Mucosa of stomach (tissue), 1 donor: Measurements from ENCODE around the gene ANKS3.

Experiments
- H3K27me3 ChIP-seq: one replicate; pipeline ENCODE4 v1.7.0; 2013; ENCODE audit warnings: mild to moderate bottlenecking, low read length; ENCODE audit not compliant: control insufficient read depth, insufficient read depth
- H3K36me3 ChIP-seq: one replicate; pipeline ENCODE4 v1.7.0; 2013; ENCODE audit warnings: low read length; ENCODE audit not compliant: control insufficient read depth, insufficient read depth
- H3K4me1 ChIP-seq: one replicate; pipeline ENCODE4 v1.7.0; 2013; ENCODE audit warnings: mild to moderate bottlenecking, low read length; ENCODE audit not compliant: control insufficient read depth, insufficient read depth
- H3K4me3 ChIP-seq: one replicate; pipeline ENCODE4 v1.7.0; 2013; ENCODE audit warnings: low read length
- H3K9ac ChIP-seq: one replicate; pipeline ENCODE4 v1.7.0; 2013; ENCODE audit warnings: mild to moderate bottlenecking, low read length, moderate library complexity
- H3K9me3 ChIP-seq: one replicate; pipeline ENCODE4 v1.7.0; 2013; ENCODE audit warnings: mild to moderate bottlenecking, low read length, moderate library complexity; ENCODE audit not compliant: control insufficient read depth
- donor health status: Pancreatic carcinoma.

Gene ANKS3

DNA sequence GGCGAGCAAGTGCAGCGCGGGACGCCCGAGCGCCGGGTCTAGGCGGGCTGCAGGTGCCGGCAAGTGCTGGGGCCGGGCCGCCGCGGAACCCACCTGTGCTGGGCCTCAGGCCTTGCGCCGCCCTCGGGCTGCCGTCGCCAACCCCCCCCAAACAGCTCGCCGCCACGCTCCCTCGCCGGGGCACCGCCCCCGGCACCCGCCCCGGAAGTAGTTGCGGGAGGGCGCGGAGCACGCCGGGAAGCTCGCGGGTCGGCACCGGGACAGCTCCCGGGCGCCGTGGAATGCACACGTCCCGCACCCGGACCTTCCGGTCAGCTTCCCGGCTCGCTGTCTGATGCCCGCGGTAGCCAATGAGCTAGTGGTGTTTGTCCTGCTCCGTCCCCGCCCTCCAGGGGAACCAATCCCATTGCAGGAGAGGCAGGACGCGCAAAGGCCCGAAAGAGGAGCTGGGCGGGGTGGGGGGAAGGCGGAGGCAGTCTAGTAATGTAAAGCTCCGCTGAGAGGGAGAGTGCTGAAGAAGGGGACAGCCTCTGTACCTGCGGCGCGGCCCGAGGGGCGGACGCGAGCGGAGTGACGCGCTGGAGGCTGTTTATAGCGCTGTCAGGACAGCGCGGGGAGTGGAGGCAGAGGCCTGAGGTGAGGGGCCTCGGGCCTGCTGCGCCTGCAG is at the start of gene ANKS3, which contains the start of gene DNAAF8:
Gene ANKS3, minus strand, starts transcription at position 209 of the 667 bp plus-strand sequence. CDS start 4,122 bp downstream, outside the sequence.
Gene DNAAF8, plus strand, starts transcription at position 475 of the 667 bp plus-strand sequence. CDS start 1,978 bp downstream, outside the sequence.
- H3K36me3 ChIP-seq: no peaks in the 10 kb centered on the region
- peaks cover 6% of the 10 kb centered on the region for H3K4me1 ChIP-seq
- no peaks in the 10 kb centered on the region for H3K27me3 ChIP-seq
- peak within 1 kb of the TSS; percentile 71 for H3K9ac ChIP-seq
- H3K4me3 ChIP-seq: peak within 1 kb of the TSS; percentile 98
- no peaks in the 10 kb centered on the region for H3K9me3 ChIP-seq

DNA sequence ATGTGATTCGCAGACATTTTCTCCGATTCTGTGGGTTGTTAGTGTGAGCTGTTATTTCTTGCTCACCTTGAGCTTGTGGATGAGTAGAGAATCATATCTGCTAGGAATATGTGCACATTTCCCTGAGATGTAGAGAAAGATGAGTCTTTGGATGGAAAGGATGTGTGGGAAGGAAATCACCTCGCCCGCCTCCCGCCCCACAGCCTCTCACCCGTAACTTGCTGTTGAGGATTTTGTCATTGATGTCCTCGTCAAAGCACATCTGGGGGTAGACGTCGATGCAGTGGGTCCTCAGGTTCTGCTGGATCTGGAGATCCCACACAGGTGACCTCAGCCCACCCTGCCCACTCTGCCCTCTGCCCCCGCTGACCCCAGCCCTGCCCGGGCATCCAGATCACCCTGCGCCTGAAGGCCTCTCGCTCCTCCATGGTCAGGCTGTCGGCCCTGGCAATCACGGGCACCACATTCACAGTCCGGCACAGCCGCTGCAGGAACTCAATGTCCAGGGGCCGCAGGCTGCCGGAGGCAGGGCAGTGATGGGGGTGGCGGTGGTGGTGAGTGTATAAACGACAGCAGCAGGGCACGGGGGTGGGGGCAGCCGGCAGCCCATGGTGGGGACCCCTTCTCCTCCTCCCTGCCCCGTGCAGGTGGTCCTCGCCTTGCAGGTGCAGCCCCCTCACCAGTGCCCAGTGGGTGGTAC is 49.3 kb upstream of the ANKS3 start:
- H3K9me3 ChIP-seq: no peaks in the 10 kb centered on the region

GRCh38 chr16:4780235-4780634 is 46.2 kb upstream of the ANKS3 start:
- H3K36me3 ChIP-seq: no peaks in the 10 kb centered on the region
- H3K4me1 ChIP-seq: no peaks in the 10 kb centered on the region
- no peak overlapping the region for H3K4me3 ChIP-seq
- no peaks in the 10 kb centered on the region for H3K9me3 ChIP-seq
- no peaks in the 10 kb centered on the region for H3K27me3 ChIP-seq
- no peak overlapping the region for H3K9ac ChIP-seq

More for the DNA sequence above, 49.3 kb upstream of the ANKS3 start:
- no peaks in the 10 kb centered on the region for H3K27me3 ChIP-seq
- no peak overlapping the region for H3K9ac ChIP-seq
- peaks cover 6% of the 10 kb centered on the region for H3K4me1 ChIP-seq
- no peak overlapping the region for H3K4me3 ChIP-seq
- H3K36me3 ChIP-seq: no peaks in the 10 kb centered on the region

- H3K9ac ChIP-seq: no peak overlapping the region
- H3K36me3 ChIP-seq: no peaks in the 10 kb centered on the region
- H3K4me1 ChIP-seq: no peaks in the 10 kb centered on the region
- H3K27me3 ChIP-seq: no peaks in the 10 kb centered on the region
- no peaks in the 10 kb centered on the region for H3K9me3 ChIP-seq
- H3K4me3 ChIP-seq: no peak overlapping the region
Measured at GRCh38 chr16:4778050-4778392, 44.0 kb upstream of the ANKS3 start.

GRCh38 chr16:4777339-4778049 is 43.4 kb upstream of the ANKS3 start:
- H3K27me3 ChIP-seq: no peaks in the 10 kb centered on the region
- no peak overlapping the region for H3K4me3 ChIP-seq
- H3K9ac ChIP-seq: no peak overlapping the region
- H3K9me3 ChIP-seq: no peaks in the 10 kb centered on the region
- H3K36me3 ChIP-seq: no peaks in the 10 kb centered on the region
- no peaks in the 10 kb centered on the region for H3K4me1 ChIP-seq

DNA sequence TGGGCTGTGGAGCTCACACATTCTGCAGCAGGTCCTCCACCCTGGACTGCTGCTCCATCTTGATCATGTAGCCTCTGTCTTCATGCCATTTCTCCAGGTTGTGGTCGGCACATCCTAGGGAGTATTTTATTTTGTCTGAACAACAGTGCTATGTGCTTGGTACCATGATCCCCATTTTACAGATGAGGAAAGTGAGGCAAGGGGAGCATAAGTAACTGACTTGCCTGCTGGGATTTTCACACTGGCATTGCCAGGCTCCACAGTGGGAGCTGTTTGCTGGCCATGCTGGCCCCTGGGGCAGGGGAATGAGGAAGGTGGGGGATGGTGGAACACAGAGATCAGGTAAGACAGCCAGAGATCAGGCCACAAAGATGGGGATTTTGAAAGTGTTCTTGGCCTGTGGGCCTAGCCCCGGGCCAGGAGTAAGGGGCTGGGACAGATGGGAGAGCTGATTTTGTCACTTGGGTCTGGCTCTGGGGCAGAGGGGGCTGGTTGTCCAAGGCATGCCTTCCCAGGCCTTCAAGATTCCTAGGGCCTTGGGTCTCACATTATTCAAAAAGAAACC is 42.2 kb upstream of the ANKS3 start:
- Histone ChIP-seq H3K4me1 (no peaks in the 10 kb centered on the region), H3K9me3 (no peaks in the 10 kb centered on the region), H3K36me3 (no peaks in the 10 kb centered on the region), H3K27me3 (no peaks in the 10 kb centered on the region), H3K9ac (no peak overlapping the region), H3K4me3 (no peak overlapping the region)

DNA sequence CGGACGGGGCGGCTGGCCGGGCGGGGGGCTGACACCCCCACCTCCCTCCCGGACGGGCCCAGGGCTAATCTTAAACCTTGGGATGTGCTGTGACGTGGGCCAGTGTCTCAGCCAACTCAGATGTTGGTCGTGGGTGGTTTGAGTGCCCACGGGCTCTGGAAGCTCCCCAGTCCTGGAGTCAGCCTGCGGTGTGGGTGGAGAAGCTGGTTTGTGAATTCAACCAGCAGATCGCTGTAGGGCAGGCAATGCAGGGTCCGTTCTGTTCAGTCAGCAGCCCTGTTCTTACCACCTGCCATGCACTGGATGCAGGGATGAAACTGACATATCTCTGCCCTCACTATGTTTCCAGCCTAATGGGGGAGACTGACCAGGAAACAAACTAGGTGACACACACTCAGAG is 40.9 kb upstream of the ANKS3 start:
- no peaks in the 10 kb centered on the region for H3K4me1 ChIP-seq
- no peaks in the 10 kb centered on the region for H3K27me3 ChIP-seq
- H3K9ac ChIP-seq: no peak overlapping the region
- no peaks in the 10 kb centered on the region for H3K9me3 ChIP-seq
- H3K36me3 ChIP-seq: no peaks in the 10 kb centered on the region
- H3K4me3 ChIP-seq: no peak overlapping the region

GRCh38 chr16:4772351-4772750 is 38.3 kb upstream of the ANKS3 start:
- Histone ChIP-seq H3K9me3 (no peaks in the 10 kb centered on the region), H3K36me3 (no peaks in the 10 kb centered on the region), H3K4me1 (peaks cover 15% of the 10 kb centered on the region), H3K9ac (no peak overlapping the region), H3K4me3 (no peak overlapping the region), H3K27me3 (no peaks in the 10 kb centered on the region)

DNA sequence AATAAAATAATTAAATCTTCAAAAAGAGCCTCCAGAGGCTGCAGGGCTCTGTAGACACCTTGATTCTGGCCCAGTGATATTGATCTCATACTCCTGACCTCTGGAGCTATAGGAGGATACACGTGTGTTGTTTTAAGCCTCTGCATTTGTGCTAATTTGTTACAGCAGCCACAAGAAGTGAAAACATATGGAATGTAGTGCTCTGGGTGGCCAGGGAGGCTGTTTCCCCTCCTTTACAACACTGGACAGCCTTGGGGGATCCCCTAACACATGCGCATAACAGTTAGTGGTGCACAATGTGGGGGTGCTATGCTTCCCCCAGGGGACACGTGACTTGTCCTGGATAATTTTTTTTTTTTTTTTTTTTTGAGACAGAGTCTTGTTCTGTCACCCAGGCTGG is 37.6 kb upstream of the ANKS3 start:
- no peak overlapping the region for H3K9ac ChIP-seq
- no peaks in the 10 kb centered on the region for H3K9me3 ChIP-seq
- H3K27me3 ChIP-seq: no peaks in the 10 kb centered on the region
- no peak overlapping the region for H3K4me3 ChIP-seq
- no peaks in the 10 kb centered on the region for H3K36me3 ChIP-seq
- peaks cover 15% of the 10 kb centered on the region for H3K4me1 ChIP-seq

GRCh38 chr16:4769306-4769638 is 35.2 kb upstream of the ANKS3 start:
- Histone ChIP-seq H3K36me3 (no peaks in the 10 kb centered on the region), H3K4me1 (peaks cover 21% of the 10 kb centered on the region), H3K9me3 (no peaks in the 10 kb centered on the region), H3K4me3 (peak overlapping the region; percentile 90), H3K27me3 (no peaks in the 10 kb centered on the region), H3K9ac (peak overlapping the region; percentile 72)

DNA sequence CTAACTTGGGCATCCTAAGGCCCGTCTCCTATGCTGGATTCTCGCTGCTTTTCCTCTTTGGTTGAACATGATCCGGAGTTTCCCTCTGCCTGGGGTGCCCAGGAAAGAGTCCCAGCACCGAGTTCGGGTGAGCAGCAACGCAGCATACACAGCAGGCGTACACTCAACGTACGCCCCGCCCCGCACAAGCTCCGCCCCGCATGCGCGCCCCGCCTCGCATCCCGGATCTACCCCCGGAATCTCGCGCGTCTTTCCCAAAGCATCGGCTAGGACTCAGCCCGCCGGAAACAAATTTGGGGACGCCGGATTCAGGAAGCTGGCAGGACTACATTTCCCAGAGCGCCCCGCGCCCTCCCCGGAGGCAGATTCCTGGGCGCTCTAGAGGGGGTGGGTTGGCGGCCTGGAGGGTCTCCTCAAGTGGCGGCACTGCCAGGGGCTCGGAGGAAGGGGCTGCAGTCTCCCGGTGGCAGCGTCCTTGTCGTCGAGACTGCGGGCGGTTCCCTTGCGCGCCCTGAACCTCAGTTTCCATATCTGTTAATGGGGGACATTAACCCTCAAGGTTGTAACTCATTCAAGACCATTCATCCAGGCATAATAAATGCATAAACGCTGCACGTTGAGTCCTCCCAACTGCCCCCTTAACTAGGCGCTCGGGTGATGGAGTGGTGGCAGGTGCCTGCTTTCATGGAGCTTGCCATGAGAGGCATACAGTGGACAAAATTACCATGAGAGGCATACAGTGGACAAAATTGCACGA is 34.7 kb upstream of the ANKS3 start:
- H3K27me3 ChIP-seq: no peaks in the 10 kb centered on the region
- peaks cover 21% of the 10 kb centered on the region for H3K4me1 ChIP-seq
- H3K36me3 ChIP-seq: no peaks in the 10 kb centered on the region
- H3K4me3 ChIP-seq: peak overlapping the region; percentile 90
- no peaks in the 10 kb centered on the region for H3K9me3 ChIP-seq
- peak overlapping the region; percentile 72 for H3K9ac ChIP-seq
